ENCODE measurements around the gene RER1. TPM values are rescaled to one million over a fixed set of nuclear protein-coding genes. Genes with fewer than 3 reads are reported as not detected.

Gene RER1
- polyA plus RNA-seq, 3 donors: 54.8 to 89.2 (median 59.0) TPM

- no peak overlapping the region for H3K27ac ChIP-seq (ENCODE audit: low read depth, low read length)
- WGBS, 3 donors: 68 to 80% (median 69%) methylated on average over 14 to 15 of the region's 15 CpGs
These were observed 54.2 kb downstream of the RER1 start for GRCh38 chr1:2445823-2446215.

DNA sequence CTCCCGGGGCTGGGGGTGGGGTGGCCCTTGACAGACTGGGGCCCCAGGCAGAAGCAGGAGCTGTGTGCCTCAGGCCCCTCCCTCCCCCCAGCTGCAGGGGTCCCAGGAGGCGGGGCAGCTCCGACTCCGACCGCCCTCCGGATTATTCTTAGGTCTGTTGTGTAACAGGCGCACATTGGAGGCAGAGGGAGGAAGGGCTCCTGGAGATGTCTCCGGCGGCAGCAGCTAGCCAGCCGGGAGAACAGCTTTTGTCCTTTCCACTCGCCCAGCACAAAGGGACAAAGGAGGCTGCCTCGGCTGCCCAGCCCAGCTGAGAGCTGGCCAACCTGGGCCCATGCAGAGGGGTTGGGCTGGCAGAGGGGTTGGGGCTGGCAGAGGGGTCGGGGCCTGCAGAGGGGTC lies 54.8 kb downstream of the RER1 start:
- no peak overlapping the region for H3K27ac ChIP-seq (ENCODE audit: low read depth, low read length)
- WGBS, 3 donors: 8 to 35% (median 13%) methylated on average over 12 to 13 of the region's 13 CpGs

- no peak overlapping the region for H3K27ac ChIP-seq (ENCODE audit: low read depth, low read length)
- 36 to 55% (median 48%) methylated on average over 8 to 9 of the region's 9 CpGs for WGBS, 3 donors
These were observed 55.2 kb downstream of the RER1 start for GRCh38 chr1:2446861-2447260.

DNA sequence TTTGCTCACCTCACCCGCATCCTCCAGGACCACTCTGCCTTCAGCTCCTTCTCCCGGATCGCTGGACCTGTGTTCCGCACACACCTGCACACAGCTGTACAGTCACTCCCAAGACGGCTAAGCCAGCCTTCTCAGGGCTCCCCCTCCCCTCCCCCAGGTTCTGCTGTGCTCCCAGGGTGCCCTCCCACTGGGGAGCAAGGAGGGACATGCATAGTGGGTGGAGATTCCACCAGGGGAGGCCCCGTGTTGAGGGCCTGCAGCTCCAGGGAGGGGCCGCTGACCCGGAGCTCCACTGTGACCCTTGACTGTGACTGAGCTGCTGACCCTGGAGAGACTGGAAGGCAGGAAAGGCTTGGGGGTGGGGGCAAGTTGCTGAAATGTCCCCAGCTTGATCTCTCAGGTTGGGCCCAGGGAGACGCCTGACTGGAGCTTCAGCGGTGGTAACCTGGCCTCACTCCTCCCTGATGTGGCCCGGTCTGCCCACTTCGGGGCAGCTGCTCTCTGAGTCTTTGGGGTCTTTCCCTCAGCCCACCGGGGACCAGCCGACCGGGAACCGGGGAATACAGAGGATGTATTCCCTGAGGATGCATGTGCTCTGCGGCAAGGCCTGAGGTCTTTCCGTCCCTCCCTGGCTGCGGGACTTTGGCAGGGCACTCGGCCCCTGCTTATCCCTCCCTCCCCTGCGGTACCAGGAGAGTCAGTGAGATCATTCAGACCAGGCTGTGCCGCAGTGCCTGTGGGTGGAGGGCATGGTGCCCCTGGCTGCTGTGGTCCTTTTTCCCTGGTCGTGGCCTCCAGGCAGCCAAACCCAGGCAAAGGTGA lies 55.8 kb downstream of the RER1 start:
- H3K27ac ChIP-seq (ENCODE audit: low read depth, low read length): no peak overlapping the region
- WGBS, 3 donors: 61 to 72% (median 63%) methylated on average over 23 of the region's 23 CpGs

DNA sequence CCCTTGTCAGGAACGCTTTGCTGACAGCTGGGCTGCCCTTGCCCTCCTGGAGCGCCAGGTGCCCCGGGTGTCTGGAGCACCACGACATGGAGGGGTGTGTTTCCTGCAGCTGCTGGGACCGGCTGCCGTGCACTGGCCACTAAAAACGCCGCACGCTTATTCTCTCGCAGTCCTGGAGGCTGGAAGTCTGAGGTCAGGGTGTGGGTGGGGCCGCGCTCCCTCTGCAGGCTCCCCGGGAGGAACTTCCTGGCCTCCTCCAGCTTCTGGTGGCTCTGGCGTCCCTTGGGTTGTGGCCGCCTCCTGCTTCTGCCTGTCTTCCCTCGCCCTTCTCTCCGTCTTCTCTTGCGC lies 56.4 kb downstream of the RER1 start:
- WGBS, 3 donors: 35 to 58% (median 42%) methylated on average over 18 of the region's 18 CpGs
- no peak overlapping the region for H3K27ac ChIP-seq (ENCODE audit: low read depth, low read length)

GRCh38 chr1:2449636-2450454 lies 58.2 kb downstream of the RER1 start:
- no peak overlapping the region for H3K27ac ChIP-seq (ENCODE audit: low read depth, low read length)
- 56 to 73% (median 61%) methylated on average over 23 of the region's 23 CpGs for WGBS, 3 donors

- 20 to 33% (median 28%) methylated on average over 18 of the region's 18 CpGs for WGBS, 3 donors
These were observed 60.1 kb downstream of the RER1 start for GRCh38 chr1:2451741-2452140.

DNA sequence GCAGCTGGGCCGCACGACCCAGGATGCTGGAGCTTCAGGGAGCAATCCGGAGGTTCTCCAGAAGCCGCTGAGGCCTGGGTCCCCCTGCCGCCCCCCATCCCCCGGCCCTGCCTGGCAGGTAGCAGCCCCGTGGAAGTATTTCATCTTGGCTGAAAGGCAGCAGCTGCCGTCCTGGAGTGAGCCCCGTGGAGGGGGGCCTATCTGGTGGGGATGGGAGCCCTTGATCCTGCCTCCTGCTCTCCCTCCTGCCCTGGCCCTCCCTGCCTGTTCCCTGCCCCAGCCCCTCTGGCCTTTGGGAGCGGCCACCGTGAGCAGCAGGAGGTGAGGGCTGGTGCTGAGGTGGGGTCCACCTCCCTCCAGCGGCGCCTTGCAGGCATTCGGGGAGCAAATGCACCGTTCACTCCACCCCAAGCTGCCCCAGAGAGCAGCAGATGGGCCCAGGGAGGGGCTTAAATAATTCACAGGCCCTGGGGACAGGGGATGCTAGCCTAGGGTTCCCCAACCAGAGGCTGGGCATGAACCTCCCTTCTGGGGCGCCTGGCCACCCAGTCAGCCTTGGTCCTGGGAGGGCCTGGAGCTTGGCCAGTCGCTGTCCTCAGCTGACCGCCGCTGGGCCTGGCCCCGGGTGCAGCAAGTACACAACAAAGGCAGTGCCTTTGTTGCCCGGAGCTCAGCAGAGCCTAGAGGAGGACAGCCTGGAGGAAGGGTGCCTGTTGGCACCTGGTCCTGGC lies 60.7 kb downstream of the RER1 start:
- H3K27ac ChIP-seq (ENCODE audit: low read depth, low read length): no peak overlapping the region
- 33 to 54% (median 47%) methylated on average over 17 to 21 of the region's 21 CpGs for WGBS, 3 donors

More at GRCh38 chr1:2451741-2452140, 60.1 kb downstream of the RER1 start:
- no peak overlapping the region for H3K27ac ChIP-seq (ENCODE audit: low read depth, low read length)

- H3K27ac ChIP-seq (ENCODE audit: low read depth, low read length): no peak overlapping the region
- WGBS, 3 donors: 65 to 75% (median 69%) methylated on average over 19 of the region's 19 CpGs
These were observed 61.3 kb downstream of the RER1 start for GRCh38 chr1:2452932-2453315.

GRCh38 chr1:2454227-2454626 lies 62.6 kb downstream of the RER1 start:
- no peak overlapping the region for H3K27ac ChIP-seq (ENCODE audit: low read depth, low read length)
- WGBS, 3 donors: 72 to 85% (median 81%) methylated on average over 6 to 10 of the region's 10 CpGs

Other genes with a start within 250 kb of the RER1 start
- gene FAAP20, start 197.1 kb upstream of the RER1 start, polyA plus RNA-seq: 10 to 100 TPM; 30.4 to 69.3 (median 62.6) TPM
- gene SKI, start 163.5 kb upstream of the RER1 start, polyA plus RNA-seq: 10 to 100 TPM in 2 of 3 donors, 1 to 10 TPM in 1; 9.5 to 69.2 (median 36.3) TPM
- gene MORN1, start 287 bp upstream of the RER1 start, polyA plus RNA-seq: 1 to 10 TPM; 3.1 to 5.3 (median 3.2) TPM
- 10 to 100 TPM; 13.8 to 30.2 (median 18.8) TPM for gene PEX10, start 20.7 kb downstream of the RER1 start, polyA plus RNA-seq
- 1 to 10 TPM in 1 of 3 donors, under 1 TPM in 2; 0.45 to 2.2 (median 0.62) TPM for gene PLCH2, start 84.4 kb downstream of the RER1 start, polyA plus RNA-seq
- gene PANK4, start 134.8 kb downstream of the RER1 start, polyA plus RNA-seq: 10 to 100 TPM in 2 of 3 donors, 1 to 10 TPM in 1; 8.9 to 14.5 (median 10.8) TPM
- under 1 TPM in 2 of 3 donors, not detected in 1; 0.10 to 0.15 TPM for gene HES5, start 138.4 kb downstream of the RER1 start, polyA plus RNA-seq
- gene TNFRSF14, start 164.5 kb downstream of the RER1 start, polyA plus RNA-seq: 10 to 100 TPM; 21.8 to 92.2 (median 46.4) TPM
- gene PRXL2B, start 194.9 kb downstream of the RER1 start, polyA plus RNA-seq: 1 to 10 TPM; 6.5 to 9.8 (median 8.5) TPM
- 1 to 10 TPM; 3.0 to 7.0 (median 3.8) TPM for gene MMEL1, start 241.2 kb downstream of the RER1 start, polyA plus RNA-seq

Measured in adipose tissue (tissue), 3 donors.